Esophagus (tissue), 2 donors: ENCODE measurements around the gene ATG16L2. TPM values are rescaled to one million over a fixed set of nuclear protein-coding genes. Genes with fewer than 3 reads are reported as not detected.

Experiments used
- H3K27ac ChIP-seq, 2 donors: one replicate each; pipeline ENCODE4 v1.5.1; 2013; ENCODE audit warnings: low read depth in 2 of 2, mild to moderate bottlenecking in 2 of 2, inconsistent platforms in 1 of 2, low read length in 1 of 2, moderate library complexity in 1 of 2
- H3K27me3 ChIP-seq, 2 donors: one replicate each; pipeline ENCODE4 v1.6.1; 2013; ENCODE audit warnings: low read length in 2 of 2, control low read depth in 1 of 2, mild to moderate bottlenecking in 1 of 2; ENCODE audit not compliant: insufficient read depth in 2 of 2, control insufficient read depth in 1 of 2
- H3K36me3 ChIP-seq, 2 donors: one replicate each; pipeline ENCODE4 v1.6.1; 2013; ENCODE audit warnings: low read length in 1 of 2; ENCODE audit not compliant: control insufficient read depth in 2 of 2, insufficient read depth in 2 of 2
- H3K4me1 ChIP-seq, 2 donors: one replicate each; pipeline ENCODE4 v1.6.1; 2013; ENCODE audit warnings: low read length in 1 of 2; ENCODE audit not compliant: control insufficient read depth in 2 of 2, insufficient read depth in 2 of 2
- H3K4me3 ChIP-seq, 2 donors: one replicate each; pipeline ENCODE4 v1.5.1; 2013; ENCODE audit warnings: low read length in 2 of 2, mild to moderate bottlenecking in 2 of 2, low read depth in 1 of 2, moderate library complexity in 1 of 2
- H3K9me3 ChIP-seq, 2 donors: one replicate each; pipeline ENCODE4 v1.6.1; 2013; ENCODE audit warnings: mild to moderate bottlenecking in 2 of 2, low read depth in 1 of 2, low read length in 1 of 2, moderate library complexity in 1 of 2; ENCODE audit not compliant: control insufficient read depth in 2 of 2, insufficient read depth in 1 of 2
- WGBS, 2 donors: extraction: QIAGEN DNeasy Blood & Tissue Kit; methylation state at CpG; one replicate each; pipeline ENCODE4 v1.1.7; 2013; 5-methylcytosine and 5-hydroxymethylcytosine counted together
- polyA plus RNA-seq, 2 donors: library from polyadenylated mRNA; stranded (reverse); fragments of 200-250 nt; gene quantifications; one replicate each; pipeline ENCODE4 v1.2.3, GENCODE V29; 2013
- donor health status: healthy with polysubstance abuse.
- donor health status: Bipolar disorder and iron deficiency.

Gene ATG16L2
- polyA plus RNA-seq, 2 donors = 27.4 to 85.3 TPM

DNA sequence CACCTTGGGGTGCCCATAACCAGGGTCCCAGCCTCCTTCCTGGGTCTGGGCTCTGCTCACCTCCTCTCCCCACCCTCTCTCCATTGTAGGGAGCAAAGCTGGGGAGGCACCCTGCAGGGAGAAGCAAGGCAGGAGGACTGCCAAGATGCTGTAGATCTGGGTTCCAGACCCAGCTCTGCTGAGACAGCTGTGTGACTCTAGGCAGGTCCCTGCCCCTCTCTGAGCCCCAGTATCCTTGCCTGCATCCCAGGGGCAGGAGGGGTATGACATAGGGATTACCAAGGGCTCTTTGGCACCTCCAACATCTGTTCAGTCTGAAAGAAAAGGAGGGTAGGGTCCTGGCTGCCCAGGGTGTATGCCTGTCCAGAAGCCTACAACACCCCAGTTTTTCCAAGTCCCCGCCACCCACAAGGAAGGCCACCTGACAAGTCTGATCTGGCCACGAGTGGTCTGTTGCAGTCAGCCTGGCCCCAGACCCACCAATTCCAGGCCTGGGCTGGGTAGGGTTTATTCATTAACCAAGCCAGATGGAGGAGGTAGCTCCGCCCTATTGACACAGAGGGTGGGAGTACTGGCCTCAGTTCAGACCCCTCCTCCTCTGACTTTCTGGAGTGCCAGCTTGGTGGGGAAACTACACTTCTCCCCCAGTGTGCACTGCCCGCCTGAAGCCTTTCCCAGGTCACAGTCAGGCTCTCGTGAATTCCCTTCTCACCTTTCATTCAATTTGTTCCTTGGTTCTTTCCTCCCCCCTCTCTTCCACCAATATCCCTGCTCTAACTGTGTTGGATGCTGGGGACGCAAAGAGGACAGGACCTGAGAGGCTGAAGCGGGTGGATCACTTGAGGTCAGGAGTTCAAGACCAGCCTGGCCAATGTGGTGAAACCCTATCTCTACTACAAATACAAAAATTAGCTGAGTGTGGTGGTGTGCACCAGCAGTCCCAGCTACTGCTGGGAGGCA lies 35.4 kb upstream of the ATG16L2 start:
- H3K27me3 ChIP-seq = no peaks in the 10 kb centered on the region
- peaks cover 17 to 40% of the 10 kb centered on the region in 2 donors for H3K4me1 ChIP-seq
- H3K9me3 ChIP-seq = no peaks in the 10 kb centered on the region
- H3K27ac ChIP-seq = no peak overlapping the region
- peaks cover 4 to 8% of the 10 kb centered on the region in 2 donors for H3K36me3 ChIP-seq
- WGBS, 2 donors = 74 to 90% methylated on average over 7 of the region's 7 CpGs
- no peak overlapping the region for H3K4me3 ChIP-seq

DNA sequence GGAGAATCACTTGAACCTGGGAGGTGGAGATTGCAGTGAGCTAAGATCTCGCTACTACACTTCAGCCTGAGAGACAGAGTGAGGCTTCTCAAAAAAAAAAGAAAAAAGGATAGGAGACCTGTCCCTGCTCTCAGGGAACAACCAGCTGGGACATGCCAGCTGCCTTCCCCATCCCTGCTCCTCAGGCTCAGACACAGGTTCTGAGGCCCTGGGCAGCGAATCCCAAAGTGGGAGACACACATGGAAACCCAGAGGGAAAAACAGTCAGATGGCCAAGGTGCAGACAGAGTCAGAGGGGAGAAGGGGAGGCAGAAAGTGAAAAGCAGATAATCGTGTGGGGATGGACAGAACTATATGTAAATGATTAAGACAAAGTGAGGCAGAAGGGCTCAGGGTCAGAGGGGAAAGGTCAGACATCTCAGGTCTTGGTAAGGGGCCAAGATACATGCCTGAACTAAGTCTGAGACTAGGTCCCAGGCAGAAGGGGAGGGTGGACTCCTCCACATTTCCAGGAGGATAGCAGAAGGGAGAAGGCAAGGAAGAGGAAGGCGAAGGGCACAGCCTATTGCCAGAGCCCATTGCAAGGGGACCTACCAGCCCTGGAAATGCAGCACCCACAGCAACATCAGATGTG lies 34.6 kb upstream of the ATG16L2 start:
- Histone ChIP-seq H3K27me3 (no peaks in the 10 kb centered on the region), H3K4me3 (no peak overlapping the region), H3K9me3 (no peaks in the 10 kb centered on the region), H3K36me3 (peaks cover 4 to 8% of the 10 kb centered on the region in 2 donors), H3K4me1 (peaks cover 17 to 37% of the 10 kb centered on the region in 2 donors), H3K27ac (no peak overlapping the region)
- WGBS, 2 donors = 71 to 80% methylated on average over 4 of the region's 4 CpGs

DNA sequence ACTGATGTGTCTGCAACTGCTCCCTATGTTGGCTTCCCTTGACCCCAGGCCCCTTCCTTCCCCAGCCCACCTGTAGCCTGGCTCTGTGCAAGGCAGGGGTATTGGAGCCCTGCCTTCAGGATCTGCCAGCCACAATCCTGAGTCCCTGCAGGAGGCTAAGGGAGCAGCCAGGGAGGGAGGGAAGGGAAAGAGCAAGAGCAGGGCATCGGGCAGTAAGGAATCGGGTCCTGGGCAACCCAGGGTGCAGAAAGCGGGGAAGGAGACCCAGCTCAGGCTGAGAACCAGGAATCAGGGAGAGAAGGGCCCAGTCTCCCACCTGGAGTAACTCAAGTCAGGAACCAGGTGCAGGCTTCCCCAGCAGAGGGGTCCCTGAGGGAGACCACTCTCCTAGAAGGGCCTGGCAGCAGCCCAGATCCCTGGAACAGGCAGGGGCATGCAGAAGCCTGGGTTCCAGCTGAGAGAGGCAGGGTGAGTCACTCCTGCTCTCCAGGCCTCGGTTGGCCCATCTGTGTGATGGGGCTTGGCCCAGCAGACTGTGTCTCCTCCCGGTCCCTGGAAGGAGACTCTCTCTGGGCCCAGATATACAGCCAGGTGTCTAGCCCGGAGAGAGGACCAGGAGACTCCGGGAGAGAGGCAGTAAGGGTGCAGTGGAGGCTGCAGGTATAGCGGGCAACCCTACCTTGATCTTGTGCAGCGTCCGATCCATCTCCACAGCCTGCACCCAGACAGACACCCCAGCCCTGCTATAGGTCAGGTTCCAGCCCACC lies 33.7 kb upstream of the ATG16L2 start:
- H3K36me3 ChIP-seq = peaks cover 0 to 3% of the 10 kb centered on the region in 2 donors
- peaks cover 17 to 37% of the 10 kb centered on the region in 2 donors for H3K4me1 ChIP-seq
- WGBS, 2 donors = 46 to 65% methylated on average over 10 of the region's 10 CpGs

DNA sequence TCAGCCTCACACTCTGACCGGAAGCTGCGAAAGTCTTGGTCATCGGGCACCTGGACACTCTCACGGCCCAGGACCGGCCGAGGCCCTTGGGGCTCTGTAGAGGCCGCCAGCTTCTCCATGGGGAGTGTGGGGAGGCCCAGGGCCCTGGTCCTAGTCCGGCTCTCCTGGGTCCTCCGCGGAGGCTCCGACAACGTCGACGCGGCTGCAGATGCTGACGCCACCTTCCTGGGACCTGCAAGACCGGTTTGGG lies 33.2 kb upstream of the ATG16L2 start:
- Histone ChIP-seq H3K36me3 (peaks cover 0 to 3% of the 10 kb centered on the region in 2 donors), H3K4me1 (peaks cover 17 to 35% of the 10 kb centered on the region in 2 donors), H3K4me3 (peak overlapping the region; percentile 71 to 82), H3K9me3 (no peaks in the 10 kb centered on the region), H3K27me3 (no peaks in the 10 kb centered on the region), H3K27ac (peak overlapping the region in 1 of 2 donors; percentile 59)
- 14 to 22% methylated on average over 17 of the region's 17 CpGs for WGBS, 2 donors

More for the DNA sequence above, 33.7 kb upstream of the ATG16L2 start:
- Histone ChIP-seq H3K4me3 (peak overlapping the region; percentile 71 to 82), H3K27me3 (no peaks in the 10 kb centered on the region), H3K9me3 (no peaks in the 10 kb centered on the region), H3K27ac (peak overlapping the region in 1 of 2 donors; percentile 59)

DNA sequence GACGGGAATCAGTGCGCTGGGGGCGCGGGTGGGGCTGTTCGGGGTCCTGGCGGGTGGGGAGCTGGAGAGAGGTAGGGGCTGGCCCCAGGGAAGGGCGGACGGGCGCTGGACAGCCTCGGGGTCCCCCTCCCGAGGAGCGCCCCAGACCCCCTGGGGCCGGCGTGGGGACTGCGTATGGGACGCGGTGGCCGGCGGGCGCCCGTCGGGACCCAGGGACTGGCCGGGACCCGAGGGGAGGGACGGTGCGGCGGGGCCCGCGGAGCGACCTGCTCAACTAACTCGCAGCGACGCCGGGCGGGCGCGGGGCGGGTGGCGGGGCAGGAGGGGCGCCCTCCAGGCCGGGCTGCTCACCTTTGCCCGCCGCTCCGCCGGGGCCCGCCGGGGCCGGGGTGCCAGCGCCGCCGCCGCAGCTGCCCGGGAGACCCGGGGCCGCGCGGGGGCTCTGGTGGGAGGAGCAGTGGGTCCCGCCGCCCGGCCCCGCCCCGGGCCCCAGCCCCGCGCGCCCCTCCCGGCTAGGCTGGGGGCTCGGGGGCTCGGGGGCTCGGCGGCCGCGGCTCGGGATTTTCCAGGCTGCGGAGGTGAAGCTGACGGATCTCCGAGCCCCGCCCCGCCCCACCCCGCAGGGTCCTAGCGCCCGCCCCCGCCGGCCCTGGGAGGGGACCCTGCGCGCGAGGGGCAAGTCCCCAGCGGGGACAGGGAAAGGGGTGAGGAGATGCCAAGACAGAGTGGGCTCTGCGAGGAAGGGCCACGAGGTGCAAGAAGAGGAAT lies 32.7 kb upstream of the ATG16L2 start:
- Histone ChIP-seq H3K27ac (peak overlapping the region in 1 of 2 donors; percentile 63), H3K4me1 (peaks cover 15 to 37% of the 10 kb centered on the region in 2 donors), H3K9me3 (no peaks in the 10 kb centered on the region), H3K4me3 (peak overlapping the region; percentile 71 to 82), H3K36me3 (peaks cover 0 to 3% of the 10 kb centered on the region in 2 donors), H3K27me3 (no peaks in the 10 kb centered on the region)
- 1 to 3% methylated on average over 32 to 89 of the region's 89 CpGs for WGBS, 2 donors

DNA sequence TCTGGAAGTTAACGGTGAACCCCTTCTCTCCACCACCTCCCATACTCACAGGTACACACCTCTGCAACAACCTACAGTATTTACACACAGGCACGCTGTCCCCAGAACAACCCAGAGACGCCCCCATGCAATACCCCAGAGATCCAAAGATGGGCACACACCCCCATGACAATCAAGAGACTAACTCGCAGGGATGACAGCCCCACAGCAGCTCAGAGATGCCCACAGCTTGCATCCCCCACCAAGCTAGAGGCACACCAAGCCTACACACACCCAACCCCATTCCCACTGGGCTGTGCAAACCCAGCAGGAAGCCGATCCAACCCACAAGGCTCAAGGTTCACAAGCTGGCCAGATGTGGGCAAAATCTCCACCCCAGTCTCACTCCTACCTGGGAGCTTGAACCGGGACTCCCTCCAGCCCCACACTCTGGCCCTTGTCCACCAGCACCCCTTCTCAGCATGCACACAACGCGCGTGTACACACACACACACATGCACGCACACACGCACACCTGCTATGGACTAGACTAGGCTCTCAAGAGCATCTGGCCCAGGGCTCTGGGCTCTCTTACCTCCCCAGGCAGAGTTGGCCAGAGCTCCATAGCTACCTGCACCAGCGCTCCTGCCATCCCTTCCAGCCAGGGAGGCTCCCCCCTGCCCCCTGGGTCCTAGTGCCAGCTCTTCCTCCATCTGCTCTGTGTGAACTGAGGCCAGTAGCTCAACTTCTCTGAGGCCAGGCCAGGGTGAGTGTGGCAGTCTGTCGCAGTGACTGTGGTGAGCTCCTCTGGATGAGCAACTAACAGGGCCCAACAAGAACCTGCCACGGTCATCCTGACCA lies 31.9 kb upstream of the ATG16L2 start:
- peak overlapping the region in 1 of 2 donors; percentile 82 for H3K4me3 ChIP-seq

DNA sequence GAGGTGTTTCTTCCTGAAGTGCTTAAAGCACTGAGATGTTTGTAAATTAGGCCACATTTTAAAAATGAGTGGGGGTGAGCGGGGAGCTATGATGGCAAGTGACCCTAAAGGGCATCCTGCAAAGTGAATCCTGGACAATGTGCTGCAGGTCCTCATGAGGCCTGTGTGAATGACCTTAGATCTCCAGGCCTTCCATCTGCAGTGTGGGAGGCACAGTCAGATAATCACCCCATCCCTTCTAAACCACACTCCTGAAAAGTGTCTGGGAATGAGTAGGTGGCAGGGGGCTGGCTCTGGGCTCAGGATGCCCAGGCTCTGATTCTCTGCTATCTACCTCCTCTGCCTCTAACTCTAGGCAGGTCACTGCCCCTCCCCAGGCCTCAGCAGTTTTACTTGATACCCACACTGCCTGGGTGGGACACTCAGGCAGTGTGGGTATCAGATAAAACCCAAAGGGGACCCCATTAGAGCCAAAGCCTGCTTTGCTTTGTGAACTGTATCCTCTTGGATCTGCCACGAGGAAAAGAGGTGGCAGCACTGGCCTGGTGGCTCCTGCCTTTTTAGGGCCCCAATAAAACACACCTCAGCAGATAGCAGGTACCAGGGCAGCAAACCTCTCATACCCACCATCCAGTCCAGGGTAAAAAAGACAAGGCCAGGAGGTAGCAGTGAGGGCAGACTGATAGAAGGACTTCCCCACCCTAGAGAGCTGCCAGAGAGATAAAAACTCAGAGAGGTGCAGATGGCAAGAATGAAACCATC lies 30.9 kb upstream of the ATG16L2 start:
- Histone ChIP-seq H3K27ac (no peak overlapping the region), H3K27me3 (no peaks in the 10 kb centered on the region), H3K36me3 (no peaks in the 10 kb centered on the region), H3K4me1 (peaks cover 14 to 29% of the 10 kb centered on the region in 2 donors), H3K9me3 (no peaks in the 10 kb centered on the region), H3K4me3 (no peak overlapping the region)
- WGBS, 2 donors = 74 to 92% methylated on average over 2 of the region's 2 CpGs

More for the DNA sequence above, 31.9 kb upstream of the ATG16L2 start:
- Histone ChIP-seq H3K9me3 (no peaks in the 10 kb centered on the region), H3K27me3 (no peaks in the 10 kb centered on the region), H3K27ac (no peak overlapping the region), H3K4me1 (peaks cover 14 to 31% of the 10 kb centered on the region in 2 donors), H3K36me3 (no peaks in the 10 kb centered on the region)
- 34 to 45% methylated on average over 14 of the region's 14 CpGs for WGBS, 2 donors

DNA sequence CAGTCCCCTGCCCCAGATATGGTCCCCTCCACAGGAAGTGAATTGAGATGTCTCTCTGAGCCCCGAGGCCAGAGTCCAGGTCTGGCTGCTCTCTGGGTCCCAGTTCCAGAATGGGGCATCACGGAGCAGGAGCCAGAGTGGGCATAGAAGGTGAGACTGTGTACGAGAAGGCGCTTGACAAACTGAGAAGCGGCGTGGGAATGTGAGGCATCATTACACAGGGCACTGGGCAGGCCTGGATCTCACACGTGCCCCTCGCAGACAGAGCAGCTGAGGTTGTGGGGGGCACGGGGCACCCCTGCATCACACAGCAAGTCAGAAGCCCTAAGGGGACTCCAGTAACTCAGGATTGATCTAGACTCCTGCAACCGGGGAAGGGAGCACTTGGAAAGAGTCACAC lies 29.5 kb upstream of the ATG16L2 start:
- no peaks in the 10 kb centered on the region for H3K36me3 ChIP-seq
- H3K4me3 ChIP-seq = no peak overlapping the region
- H3K27ac ChIP-seq = no peak overlapping the region
- WGBS, 2 donors = 82 to 83% methylated on average over 10 of the region's 10 CpGs
- no peaks in the 10 kb centered on the region for H3K27me3 ChIP-seq
- H3K4me1 ChIP-seq = peaks cover 12 to 25% of the 10 kb centered on the region in 2 donors
- H3K9me3 ChIP-seq = no peaks in the 10 kb centered on the region
